Measurements from ENCODE around the gene KRT2.

KRT2 gene

GRCh38 chr12:52650520-52651081, 1.4 kb downstream of the KRT2 start (continued):
- TF ChIP-seq PBX3 (CRISPR knock-in tag; IDR thresholded peaks at IDR 0.05) (no peak), ZNF610 (tag by site-specific recombination; IDR thresholded peaks at IDR 0.05; ENCODE audit: borderline replicate concordance) (no peak)

- Histone ChIP-seq H3K4me3 (ENCODE audit: low read depth, low read length) (no peak overlapping the region), H3K27ac (ENCODE audit: extremely low read depth, low read depth, low read length) (no peak overlapping the region), H3K36me3 (ENCODE audit: control insufficient read depth in 2 of 2, insufficient read depth in 1 of 2, low read length in 2 of 2) (no peaks in the 10 kb centered on the region), H3K9me3 (ENCODE audit: control insufficient read depth, insufficient read depth, low read depth, low read length) (no peaks in the 10 kb centered on the region), H3K4me1 (ENCODE audit: control insufficient read depth, insufficient read depth, low read length) (no peaks in the 10 kb centered on the region)
- TF ChIP-seq ZNF514 (tag by site-specific recombination; IDR thresholded peaks at IDR 0.05) (no peak), AEBP2 (tag by site-specific recombination; IDR thresholded peaks at IDR 0.05; ENCODE audit: borderline replicate concordance) (no peak), ZNF707 (tag by site-specific recombination; IDR thresholded peaks at IDR 0.05) (no peak), ZNF169 (tag by site-specific recombination; IDR thresholded peaks at IDR 0.05) (no peak)
- ChIA-PET POLR2A (no interaction called here), CTCF (no interaction called here)
Observed at GRCh38 chr12:52649066-52649465, 2.9 kb downstream of the KRT2 start.

- TF ChIP-seq GLIS1 (tag by site-specific recombination; IDR thresholded peaks at IDR 0.05) (no peak), ZNF660 (tag by site-specific recombination; IDR thresholded peaks at IDR 0.05) (no peak), PRDM4 (tag by site-specific recombination; IDR thresholded peaks at IDR 0.05) (no peak), ZNF488 (tag by site-specific recombination; IDR thresholded peaks at IDR 0.05) (no peak), GFI1B (tag by site-specific recombination; IDR thresholded peaks at IDR 0.05) (no peak), PRDM2 (tag by site-specific recombination; IDR thresholded peaks at IDR 0.05; ENCODE audit: borderline replicate concordance) (no peak)
- Histone ChIP-seq H3K4me1 (ENCODE audit: control insufficient read depth, insufficient read depth, low read length) (no peaks in the 10 kb centered on the region), H3K36me3 (ENCODE audit: control insufficient read depth in 2 of 2, insufficient read depth in 1 of 2, low read length in 2 of 2) (no peaks in the 10 kb centered on the region), H3K4me3 (ENCODE audit: low read depth, low read length) (no peak overlapping the region), H3K9me3 (ENCODE audit: control insufficient read depth, insufficient read depth, low read depth, low read length) (no peaks in the 10 kb centered on the region), H3K27ac (ENCODE audit: extremely low read depth, low read depth, low read length) (no peak overlapping the region)
- POLR2A ChIA-PET: no interaction called here
- CTCF ChIA-PET: interaction anchor here (0.6 to 1.2 kb wide), 2 partner anchors 218 to 253 kb away, joined by 3 to 4 read pairs; no protein-coding TSS in a partner anchor
Observed at GRCh38 chr12:52648012-52648550, 3.9 kb downstream of the KRT2 start.
